IMR-90 (cell line): ENCODE measurements around the gene DIPK1A. TPM values are rescaled to one million over a fixed set of nuclear protein-coding genes. Genes with fewer than 3 reads are reported as not detected.

ENCODE experiments used
- ATAC-seq: fragments of 200-7000 bp; cut with Tn5 transposase; 2 replicates; pipeline ENCODE4 v1.9.1; 2020; ENCODE audit warnings: low read depth, mild to moderate bottlenecking, moderate library complexity
- BruUV-seq: library from RNA; stranded (reverse); fragments of 400-500 nt; replicated peaks from 2 replicates; lab custom pipeline; 2021; lab: Mats Ljungman, UMichigan
- CTCF ChIA-PET: fragments of 300-600 bp; formaldehyde crosslinking; extraction: SDS; loops from one replicate; lab custom pipeline; 2021; ENCODE audit warnings: antibody characterized with exemption; lab: Yijun Ruan, JAX
- POLR2A ChIA-PET: fragments of 300-600 bp; sonication (Branson Sonifier 250); formaldehyde crosslinking; loops from one replicate; lab custom pipeline; 2022; ENCODE audit warnings: antibody characterized with exemption; ENCODE audit not compliant: unreplicated experiment; lab: Charles Lee
- DNase-seq: peaks from one replicate; pipeline ENCODE4 v3.0.0; 2013
- H2AFZ ChIP-seq: replicated peaks from 2 replicates; pipeline ENCODE3; 2013; ENCODE audit warnings: low read length, mild to moderate bottlenecking; ENCODE audit not compliant: poor library complexity
- H2AK5ac ChIP-seq: 2 replicates; pipeline ENCODE4 v1.6.1; 2013; ENCODE audit warnings: low read depth, low read length, inconsistent platforms
- H2AK9ac ChIP-seq: replicated peaks from 2 replicates; pipeline ENCODE3; 2013; ENCODE audit warnings: mild to moderate bottlenecking, low read depth, low read length, moderate library complexity; ENCODE audit not compliant: poor library complexity
- H2BK120ac ChIP-seq: 2 replicates; pipeline ENCODE4 v1.6.1; 2013; ENCODE audit warnings: low read depth, low read length, inconsistent platforms
- H2BK15ac ChIP-seq: 3 replicates; pipeline ENCODE4 v1.6.1; 2013; ENCODE audit warnings: low read depth, low read length, inconsistent platforms
- H2BK20ac ChIP-seq: 2 replicates; pipeline ENCODE4 v1.6.1; 2013; ENCODE audit warnings: low read depth, mild to moderate bottlenecking, inconsistent platforms, low read length, moderate library complexity
- H2BK5ac ChIP-seq: 2 replicates; pipeline ENCODE4 v1.6.1; 2013; ENCODE audit warnings: mild to moderate bottlenecking, low read depth, low read length, inconsistent platforms; ENCODE audit not compliant: poor library complexity, severe bottlenecking
- H3K14ac ChIP-seq: replicated peaks from 2 replicates; pipeline ENCODE4 v1.6.1; 2013; ENCODE audit warnings: low read depth, low read length, inconsistent platforms
- H3K18ac ChIP-seq: 2 replicates; pipeline ENCODE4 v1.6.1; 2013; ENCODE audit warnings: low read depth, low read length, control low read depth
- H3K23ac ChIP-seq: 2 replicates; pipeline ENCODE4 v1.6.1; 2013; ENCODE audit warnings: low read depth, low read length, inconsistent platforms
- H3K27ac ChIP-seq: 2 replicates; pipeline ENCODE4 v1.5.1; 2013; ENCODE audit warnings: mild to moderate bottlenecking, control low read depth, low read length; ENCODE audit not compliant: insufficient read depth
- H3K27me3 ChIP-seq: 2 replicates; pipeline ENCODE4 v1.6.1; 2013; ENCODE audit warnings: low read length; ENCODE audit not compliant: control insufficient read depth, insufficient read depth
- H3K36me3 ChIP-seq: 2 replicates; pipeline ENCODE4 v1.6.1; 2013; ENCODE audit warnings: low read length, mixed read lengths; ENCODE audit not compliant: control insufficient read depth, insufficient read depth
- H3K4ac ChIP-seq: 2 replicates; pipeline ENCODE4 v1.6.1; 2013; ENCODE audit warnings: low read depth, low read length, inconsistent platforms
- H3K4me1 ChIP-seq: 2 replicates; pipeline ENCODE4 v1.6.1; 2013; ENCODE audit warnings: low read length, mixed read lengths; ENCODE audit not compliant: control insufficient read depth, insufficient read depth
- H3K4me2 ChIP-seq: 2 replicates; pipeline ENCODE4 v1.6.1; 2013; ENCODE audit warnings: low read depth, mild to moderate bottlenecking, control low read depth, low read length, moderate library complexity
- H3K4me3 ChIP-seq: 2 replicates; pipeline ENCODE4 v1.5.1; 2013; ENCODE audit warnings: low read depth, mild to moderate bottlenecking, control low read depth, low read length, moderate library complexity; ENCODE audit not compliant: insufficient read depth
- H3K56ac ChIP-seq: 2 replicates; pipeline ENCODE4 v1.6.1; 2013; ENCODE audit warnings: low read length, inconsistent platforms; ENCODE audit not compliant: insufficient read depth; ENCODE audit errors: extremely low read depth
- H3K79me1 ChIP-seq, 2 experiments: 2 replicates each; pipeline ENCODE4 v1.6.1; 2013; ENCODE audit warnings: low read length in 2 of 2, inconsistent platforms in 1 of 2, low read depth in 1 of 2
- H3K9ac ChIP-seq: 2 replicates; pipeline ENCODE4 v1.6.1; 2013; ENCODE audit warnings: low read depth, low read length, control low read depth
- H3K9me1 ChIP-seq: 2 replicates; pipeline ENCODE4 v1.6.1; 2013; ENCODE audit warnings: low read length, inconsistent platforms; ENCODE audit not compliant: insufficient read depth
- H3K9me3 ChIP-seq: 2 replicates; pipeline ENCODE4 v1.6.1; 2013; ENCODE audit warnings: low read length; ENCODE audit not compliant: control insufficient read depth, insufficient read depth
- H4K20me1 ChIP-seq: 2 replicates; pipeline ENCODE4 v1.6.1; 2013; ENCODE audit warnings: low read length, inconsistent platforms; ENCODE audit not compliant: insufficient read depth
- H4K5ac ChIP-seq: 2 replicates; pipeline ENCODE4 v1.6.1; 2013; ENCODE audit warnings: mild to moderate bottlenecking, low read depth, low read length, control low read depth
- H4K8ac ChIP-seq, 2 experiments: 2 replicates each; pipeline ENCODE4 v1.6.1; 2013; ENCODE audit warnings: low read depth in 2 of 2, low read length in 2 of 2, control low read depth in 1 of 2, inconsistent platforms in 1 of 2
- H4K91ac ChIP-seq: 2 replicates; pipeline ENCODE4 v1.6.1; 2013; ENCODE audit warnings: low read depth, low read length, inconsistent platforms; ENCODE audit not compliant: insufficient read depth
- BHLHE40 ChIP-seq: fragments of 150-350 bp; IDR thresholded peaks from 2 replicates; pipeline ENCODE4 v1.6.1; 2016; ENCODE audit warnings: mild to moderate bottlenecking, low read depth, low read length
- CHD1 ChIP-seq: IDR thresholded peaks from 2 replicates; pipeline ENCODE4 v1.6.1; 2012; ENCODE audit warnings: low read depth, low read length, improper control_type of control experiment
- FOS ChIP-seq: fragments of 150-350 bp; IDR thresholded peaks from 2 replicates; pipeline ENCODE4 v1.6.1; 2016; ENCODE audit warnings: low read depth, low read length
- MAFK ChIP-seq: IDR thresholded peaks from 2 replicates; pipeline ENCODE4 v1.6.1; 2012; ENCODE audit warnings: low read depth, low read length, improper control_type of control experiment
- MXI1 ChIP-seq: IDR thresholded peaks from 2 replicates; pipeline ENCODE4 v1.6.1; 2012; ENCODE audit warnings: low read depth, mild to moderate bottlenecking, low read length, moderate library complexity, borderline replicate concordance
- NFE2L2 ChIP-seq: fragments of 150-350 bp; IDR thresholded peaks from 2 replicates; pipeline ENCODE4 v1.6.1; 2016; ENCODE audit warnings: low read depth, mild to moderate bottlenecking, low read length
- POLR2A ChIP-seq: IDR thresholded peaks from 2 replicates; pipeline ENCODE4 v1.6.1; 2012; ENCODE audit warnings: mild to moderate bottlenecking, low read depth, low read length
- RAD21 ChIP-seq: IDR thresholded peaks from 2 replicates; pipeline ENCODE4 v1.6.1; 2012; ENCODE audit warnings: low read length, improper control_type of control experiment
- RCOR1 ChIP-seq: IDR thresholded peaks from 2 replicates; pipeline ENCODE4 v1.6.1; 2012; ENCODE audit warnings: mild to moderate bottlenecking, low read length, improper control_type of control experiment; ENCODE audit not compliant: insufficient replicate concordance
- RFX5 ChIP-seq: IDR thresholded peaks from 2 replicates; pipeline ENCODE4 v1.8.0; 2012; ENCODE audit warnings: low read depth, mild to moderate bottlenecking, low read length, moderate library complexity
- SMC3 ChIP-seq: fragments of 150-350 bp; IDR thresholded peaks from 2 replicates; pipeline ENCODE4 v1.6.1; 2016; ENCODE audit warnings: low read depth, mild to moderate bottlenecking, antibody characterized with exemption, low read length, moderate library complexity
- USF2 ChIP-seq: fragments of 150-350 bp; IDR thresholded peaks from 2 replicates; pipeline ENCODE4 v1.6.1; 2017; ENCODE audit warnings: mild to moderate bottlenecking, antibody characterized with exemption, low read length, low read depth
- WGBS, 2 experiments: methylation state at CpG; one replicate each; pipeline versions ENCODE4 v1.1.5 to v1.1.7; 2013; ENCODE audit warnings: missing lambda C conversion rate in 2 of 2; ENCODE audit not compliant: insufficient read length in 1 of 2; ENCODE audit errors: extremely low coverage in 2 of 2; 5-methylcytosine and 5-hydroxymethylcytosine counted together
- dilution Hi-C: fragments of 300-500 bp; cut with HindIII; formaldehyde crosslinking; loops from one replicate; pipeline ENCODE4 v1.14.3; 2018; ENCODE audit warnings: low sequenced_read_pairs; ENCODE audit not compliant: unreplicated experiment
- in situ Hi-C: fragments of 300-500 bp; cut with MboI; formaldehyde crosslinking; loops from 3 replicates; pipeline ENCODE4 v1.14.3; 2019; ENCODE audit warnings: low sequenced_read_pairs, inconsistent platforms, mixed read lengths
- intact Hi-C: fragments of 100-400 bp; cut with micrococcal nuclease; formaldehyde crosslinking; loops from 2 replicates; pipeline ENCODE4 v1.10.0; 2022
- polyA plus RNA-seq, 3 experiments: library from polyadenylated mRNA; depleted of rRNA; stranded (reverse); fragments of >200 nt; gene quantifications; 2 replicates each; pipeline ENCODE4 v1.2.3, GENCODE V29; 2012; ENCODE audit warnings: low replicate concordance in 1 of 3
- total RNA-seq: library from RNA; depleted of rRNA; stranded (reverse); fragments of >200 nt; gene quantifications from 2 replicates; pipeline ENCODE4 v1.2.3, GENCODE V29; 2012
- TF ChIP-seq, protein P1 (sequence below): conservative IDR thresholded peaks from 2 replicates; pipeline ENCODE4 v1.5.1; 2012; ENCODE audit warnings: mild to moderate bottlenecking, low read depth, low read length, improper control_type of control experiment
- TF ChIP-seq, protein P2 (sequence below): fragments of 150-350 bp; IDR thresholded peaks from 2 replicates; pipeline ENCODE4 v1.6.1; 2016; ENCODE audit warnings: low read depth, mild to moderate bottlenecking, low read length, moderate library complexity, borderline replicate concordance

DIPK1A gene
- total and polyA plus RNA-seq, 2 of the 4 experiments (the other 2 are of a cell fraction), result 4.7 to 5.7 TPM

DNA sequence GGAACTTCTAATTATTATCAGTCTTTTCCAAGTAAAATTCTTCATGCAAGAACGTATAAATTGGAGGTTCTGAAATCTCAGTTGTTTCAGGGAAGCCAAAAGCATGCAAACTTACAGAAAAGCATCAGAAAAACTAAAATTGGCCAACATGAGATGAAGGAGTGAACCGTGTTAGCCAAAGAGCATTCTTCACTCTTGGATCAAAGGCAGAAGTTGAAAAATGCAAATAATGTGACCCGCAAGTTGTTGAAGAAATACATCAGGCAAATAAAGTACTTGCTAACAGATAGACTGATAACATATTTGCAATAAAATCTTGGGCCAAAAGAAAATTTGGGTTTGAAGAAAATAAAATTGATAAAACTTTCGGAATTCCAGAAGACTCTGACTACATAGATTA lies 29.6 kb downstream of the DIPK1A start:
- Histone ChIP-seq H3K23ac (no peak overlapping the region), H3K14ac (no peak overlapping the region), H3K79me1 (peaks cover 8 to 21% of the 10 kb centered on the region in 2 experiments; a peak in 3 of 4 replicates), H4K8ac (no peak overlapping the region), H3K56ac (no peak overlapping the region), H2AFZ (no peak overlapping the region), H3K4ac (no peak overlapping the region), H2BK120ac (no peak overlapping the region), H3K9ac (no peak overlapping the region), H4K5ac (no peak overlapping the region), H3K9me1 (no peaks in the 10 kb centered on the region; the same call in 1 of the 2 replicates), H3K9me3 (no peaks in the 10 kb centered on the region), H3K4me1 (peaks cover 11% of the 10 kb centered on the region), H2BK5ac (no peak overlapping the region), H3K4me2 (no peak overlapping the region), H2AK5ac (no peak overlapping the region), H3K27ac (no peak overlapping the region), H4K91ac (no peak overlapping the region), H2BK15ac (no peak overlapping the region), H2AK9ac (no peak overlapping the region), H3K4me3 (no peak overlapping the region), H3K36me3 (no peaks in the 10 kb centered on the region), H3K18ac (no peak overlapping the region), H2BK20ac (no peak overlapping the region), H3K27me3 (no peaks in the 10 kb centered on the region), H4K20me1 (no peaks in the 10 kb centered on the region)
- no CpG with 5 or more reads among the region's 4 CpGs for WGBS, 2 experiments
- POLR2A ChIA-PET, result interaction anchor here (0.6 kb wide), 1 partner anchor 1117 kb away, joined by 3 read pairs; no protein-coding TSS in a partner anchor
- CTCF ChIA-PET, result no interaction called here
- no peak for TF ChIP-seq POLR2A
- TF ChIP-seq, protein P1, sequence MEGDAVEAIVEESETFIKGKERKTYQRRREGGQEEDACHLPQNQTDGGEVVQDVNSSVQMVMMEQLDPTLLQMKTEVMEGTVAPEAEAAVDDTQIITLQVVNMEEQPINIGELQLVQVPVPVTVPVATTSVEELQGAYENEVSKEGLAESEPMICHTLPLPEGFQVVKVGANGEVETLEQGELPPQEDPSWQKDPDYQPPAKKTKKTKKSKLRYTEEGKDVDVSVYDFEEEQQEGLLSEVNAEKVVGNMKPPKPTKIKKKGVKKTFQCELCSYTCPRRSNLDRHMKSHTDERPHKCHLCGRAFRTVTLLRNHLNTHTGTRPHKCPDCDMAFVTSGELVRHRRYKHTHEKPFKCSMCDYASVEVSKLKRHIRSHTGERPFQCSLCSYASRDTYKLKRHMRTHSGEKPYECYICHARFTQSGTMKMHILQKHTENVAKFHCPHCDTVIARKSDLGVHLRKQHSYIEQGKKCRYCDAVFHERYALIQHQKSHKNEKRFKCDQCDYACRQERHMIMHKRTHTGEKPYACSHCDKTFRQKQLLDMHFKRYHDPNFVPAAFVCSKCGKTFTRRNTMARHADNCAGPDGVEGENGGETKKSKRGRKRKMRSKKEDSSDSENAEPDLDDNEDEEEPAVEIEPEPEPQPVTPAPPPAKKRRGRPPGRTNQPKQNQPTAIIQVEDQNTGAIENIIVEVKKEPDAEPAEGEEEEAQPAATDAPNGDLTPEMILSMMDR, result no peak
- TF ChIP-seq RFX5, result no peak
- no peak for TF ChIP-seq NFE2L2
- no peak for TF ChIP-seq MAFK
- TF ChIP-seq RAD21, result no peak
- TF ChIP-seq, protein P2, sequence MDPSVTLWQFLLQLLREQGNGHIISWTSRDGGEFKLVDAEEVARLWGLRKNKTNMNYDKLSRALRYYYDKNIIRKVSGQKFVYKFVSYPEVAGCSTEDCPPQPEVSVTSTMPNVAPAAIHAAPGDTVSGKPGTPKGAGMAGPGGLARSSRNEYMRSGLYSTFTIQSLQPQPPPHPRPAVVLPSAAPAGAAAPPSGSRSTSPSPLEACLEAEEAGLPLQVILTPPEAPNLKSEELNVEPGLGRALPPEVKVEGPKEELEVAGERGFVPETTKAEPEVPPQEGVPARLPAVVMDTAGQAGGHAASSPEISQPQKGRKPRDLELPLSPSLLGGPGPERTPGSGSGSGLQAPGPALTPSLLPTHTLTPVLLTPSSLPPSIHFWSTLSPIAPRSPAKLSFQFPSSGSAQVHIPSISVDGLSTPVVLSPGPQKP, result no peak
- TF ChIP-seq MXI1, result no peak
- TF ChIP-seq CHD1, result no peak
- TF ChIP-seq BHLHE40, result no peak
- no peak for TF ChIP-seq FOS
- no peak for TF ChIP-seq USF2
- no peak for TF ChIP-seq RCOR1
- TF ChIP-seq SMC3, result no peak
- no peak for ATAC-seq
- intact Hi-C loops, result loop anchor here (2.0 kb wide), 1 partner anchor 15 kb away; no protein-coding TSS in a partner anchor
- in situ Hi-C loops, result no loop called here
- BruUV-seq, result no TSS peak
- no peak for DNase-seq
- dilution Hi-C loops, result no loop called here
